ENCODE results near the gene ROR2. TPM values are rescaled to one million over a fixed set of nuclear protein-coding genes. Genes with fewer than 3 reads are reported as not detected.

Gene ROR2
- total RNA-seq, 1 experiment from 2014 or later, result 0.84 TPM

GRCh38 chr9:91577633-91578061 is 372.4 kb downstream of the ROR2 start:
- no TSS peak for BruUV-seq (replicated peaks)
- H3K27ac Mint-ChIP-seq (ENCODE audit: low read depth, unreplicated experiment), result no peak overlapping the region
- no peak for TF ChIP-seq CTCF (IDR thresholded peaks at IDR 0.05; ENCODE audit: unreplicated experiment)
- H3K4me3 Mint-ChIP-seq (ENCODE audit: unreplicated experiment), result no peak overlapping the region
- H3K36me3 Mint-ChIP-seq (ENCODE audit: insufficient read depth, unreplicated experiment), result no peaks in the 10 kb centered on the region
- H3K9me3 Mint-ChIP-seq (ENCODE audit: unreplicated experiment), result peaks cover under 1% of the 10 kb centered on the region
- H3K27me3 Mint-ChIP-seq (ENCODE audit: insufficient read depth, unreplicated experiment), result peaks cover 2% of the 10 kb centered on the region
- ChIA-PET CTCF (no interaction called here), POLR2A (no interaction called here)
- intact Hi-C loops (cut with micrococcal nuclease), result no loop called here
- peaks cover 5% of the 10 kb centered on the region for H3K4me1 Mint-ChIP-seq (ENCODE audit: insufficient read depth, unreplicated experiment)
- no peak for DNase-seq (ENCODE audit: unreplicated experiment)

GRCh38 chr9:91572811-91573210 is 377.2 kb downstream of the ROR2 start:
- TF ChIP-seq CTCF (IDR thresholded peaks at IDR 0.05; ENCODE audit: unreplicated experiment), result no peak
- POLR2A ChIA-PET, result interaction anchor here (0.6 to 1.3 kb wide), 2 partner anchors 17 to 367 kb away, joined by 3 to 4 read pairs; no protein-coding TSS in a partner anchor
- intact Hi-C loops (cut with micrococcal nuclease), result no loop called here
- no peaks in the 10 kb centered on the region for H3K9me3 Mint-ChIP-seq (ENCODE audit: unreplicated experiment)
- BruUV-seq (replicated peaks), result no TSS peak
- H3K4me1 Mint-ChIP-seq (ENCODE audit: insufficient read depth, unreplicated experiment), result peaks cover 13% of the 10 kb centered on the region
- H3K4me3 Mint-ChIP-seq (ENCODE audit: unreplicated experiment), result no peak overlapping the region
- no peaks in the 10 kb centered on the region for H3K36me3 Mint-ChIP-seq (ENCODE audit: insufficient read depth, unreplicated experiment)
- no peak for DNase-seq (ENCODE audit: unreplicated experiment)
- H3K27me3 Mint-ChIP-seq (ENCODE audit: insufficient read depth, unreplicated experiment), result no peaks in the 10 kb centered on the region
- CTCF ChIA-PET, result interaction anchor here (0.7 kb wide), 1 partner anchor 230 kb away, joined by 7 read pairs; no protein-coding TSS in a partner anchor
- no peak overlapping the region for H3K27ac Mint-ChIP-seq (ENCODE audit: low read depth, unreplicated experiment)

GRCh38 chr9:91572044-91572443 is 378.0 kb downstream of the ROR2 start:
- Mint-ChIP-seq H3K4me1 (ENCODE audit: insufficient read depth, unreplicated experiment) (peaks cover 13% of the 10 kb centered on the region), H3K27me3 (ENCODE audit: insufficient read depth, unreplicated experiment) (no peaks in the 10 kb centered on the region), H3K36me3 (ENCODE audit: insufficient read depth, unreplicated experiment) (no peaks in the 10 kb centered on the region), H3K4me3 (ENCODE audit: unreplicated experiment) (no peak overlapping the region), H3K9me3 (ENCODE audit: unreplicated experiment) (no peaks in the 10 kb centered on the region), H3K27ac (ENCODE audit: low read depth, unreplicated experiment) (no peak overlapping the region)
- DNase-seq (ENCODE audit: unreplicated experiment), result peak; percentile 84
- TF ChIP-seq CTCF (IDR thresholded peaks at IDR 0.05; ENCODE audit: unreplicated experiment), result no peak
- ChIA-PET CTCF (no interaction called here), POLR2A (interaction anchor here (1.3 kb wide), 1 partner anchor 17 kb away, joined by 3 read pairs; no protein-coding TSS in a partner anchor)
- no TSS peak for BruUV-seq (replicated peaks)
- intact Hi-C loops (cut with micrococcal nuclease), result no loop called here

- ChIA-PET POLR2A (no interaction called here), CTCF (no interaction called here)
- BruUV-seq (replicated peaks), result no TSS peak
These were observed 379.0 kb downstream of the ROR2 start for GRCh38 chr9:91571036-91571435.

More at GRCh38 chr9:91571036-91571435, 379.0 kb downstream of the ROR2 start:
- intact Hi-C loops (cut with micrococcal nuclease), result no loop called here
- Mint-ChIP-seq H3K27ac (ENCODE audit: low read depth, unreplicated experiment) (no peak overlapping the region), H3K4me1 (ENCODE audit: insufficient read depth, unreplicated experiment) (peaks cover 13% of the 10 kb centered on the region), H3K9me3 (ENCODE audit: unreplicated experiment) (no peaks in the 10 kb centered on the region), H3K4me3 (ENCODE audit: unreplicated experiment) (no peak overlapping the region), H3K36me3 (ENCODE audit: insufficient read depth, unreplicated experiment) (no peaks in the 10 kb centered on the region), H3K27me3 (ENCODE audit: insufficient read depth, unreplicated experiment) (no peaks in the 10 kb centered on the region)
- no peak for DNase-seq (ENCODE audit: unreplicated experiment)
- TF ChIP-seq CTCF (IDR thresholded peaks at IDR 0.05; ENCODE audit: unreplicated experiment), result no peak
